HL-60 (cell line): ENCODE results near the gene CIB4.

Source experiments
- DNase-seq, 2 experiments: peaks; one replicate each; pipeline ENCODE4 v3.0.0-alpha.2; 2010 to 2020; ENCODE audit warnings: low read depth in 1 of 2, low spot score in 1 of 2
- H3K27ac ChIP-seq: fragments of 250-450 bp; sonication (Bioruptor Pico); replicated peaks from 2 replicates; pipeline ENCODE4 v1.5.1; 2020; ENCODE audit warnings: mild to moderate bottlenecking, moderate library complexity
- H3K27me3 ChIP-seq: fragments of 250-450 bp; sonication (Bioruptor Pico); 2 replicates; pipeline ENCODE4 v1.5.1; 2021; ENCODE audit warnings: mild to moderate bottlenecking, moderate library complexity; ENCODE audit not compliant: insufficient read depth, poor library complexity, severe bottlenecking
- H3K4me3 ChIP-seq: replicated peaks from 2 replicates; pipeline ENCODE4 v1.5.1; 2011; ENCODE audit warnings: mild to moderate bottlenecking, control low read depth, low read length; ENCODE audit not compliant: insufficient read depth
- GABPA ChIP-seq: IDR thresholded peaks from 2 replicates; pipeline ENCODE4 v1.6.1; 2012; ENCODE audit warnings: low read depth
- POLR2AphosphoS5 ChIP-seq: IDR thresholded peaks from 2 replicates; pipeline ENCODE4 v1.6.1; 2012; ENCODE audit warnings: low read depth
- REST ChIP-seq: IDR thresholded peaks from 2 replicates; pipeline ENCODE4 v1.6.1; 2012; ENCODE audit warnings: low read depth; ENCODE audit not compliant: insufficient replicate concordance
- SPI1 ChIP-seq: IDR thresholded peaks from 2 replicates; pipeline ENCODE4 v1.6.1; 2012; ENCODE audit warnings: low read depth, mild to moderate bottlenecking, borderline replicate concordance
- TF ChIP-seq, protein P1 (sequence below): IDR thresholded peaks from one replicate; pipeline ENCODE4 v1.5.1; 2011; ENCODE audit warnings: low read length, control low read depth, inconsistent platforms; ENCODE audit not compliant: insufficient read depth

The CIB4 gene

GRCh38 chr2:26606847-26607190 is 34.3 kb downstream of the CIB4 start:
- Histone ChIP-seq H3K27me3 (no peaks in the 10 kb centered on the region), H3K27ac (no peak overlapping the region), H3K4me3 (no peak overlapping the region)
- no peak for DNase-seq
- no peak for TF ChIP-seq REST

GRCh38 chr2:26605999-26606846 is 34.9 kb downstream of the CIB4 start:
- peak; percentile 53 for TF ChIP-seq SPI1
- TF ChIP-seq, protein P1, sequence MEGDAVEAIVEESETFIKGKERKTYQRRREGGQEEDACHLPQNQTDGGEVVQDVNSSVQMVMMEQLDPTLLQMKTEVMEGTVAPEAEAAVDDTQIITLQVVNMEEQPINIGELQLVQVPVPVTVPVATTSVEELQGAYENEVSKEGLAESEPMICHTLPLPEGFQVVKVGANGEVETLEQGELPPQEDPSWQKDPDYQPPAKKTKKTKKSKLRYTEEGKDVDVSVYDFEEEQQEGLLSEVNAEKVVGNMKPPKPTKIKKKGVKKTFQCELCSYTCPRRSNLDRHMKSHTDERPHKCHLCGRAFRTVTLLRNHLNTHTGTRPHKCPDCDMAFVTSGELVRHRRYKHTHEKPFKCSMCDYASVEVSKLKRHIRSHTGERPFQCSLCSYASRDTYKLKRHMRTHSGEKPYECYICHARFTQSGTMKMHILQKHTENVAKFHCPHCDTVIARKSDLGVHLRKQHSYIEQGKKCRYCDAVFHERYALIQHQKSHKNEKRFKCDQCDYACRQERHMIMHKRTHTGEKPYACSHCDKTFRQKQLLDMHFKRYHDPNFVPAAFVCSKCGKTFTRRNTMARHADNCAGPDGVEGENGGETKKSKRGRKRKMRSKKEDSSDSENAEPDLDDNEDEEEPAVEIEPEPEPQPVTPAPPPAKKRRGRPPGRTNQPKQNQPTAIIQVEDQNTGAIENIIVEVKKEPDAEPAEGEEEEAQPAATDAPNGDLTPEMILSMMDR, result no peak
- DNase-seq, result no peak
- Histone ChIP-seq H3K4me3 (no peak overlapping the region), H3K27me3 (no peaks in the 10 kb centered on the region), H3K27ac (no peak overlapping the region)

- DNase-seq, result peak; percentile 38 to 45
Observed at GRCh38 chr2:26605195-26605998, 35.8 kb downstream of the CIB4 start.

More at GRCh38 chr2:26605195-26605998, 35.8 kb downstream of the CIB4 start:
- no peak for TF ChIP-seq REST
- TF ChIP-seq, protein P1, result peak; percentile 69
- no peak for TF ChIP-seq POLR2AphosphoS5
- no peak for TF ChIP-seq GABPA
- no peak for TF ChIP-seq SPI1
- no peak overlapping the region for H3K4me3 ChIP-seq
- no peak overlapping the region for H3K27ac ChIP-seq
- no peaks in the 10 kb centered on the region for H3K27me3 ChIP-seq
